GM12873 (cell line): Measurements from ENCODE around the gene ZNF574.

Source experiments
- TF ChIP-seq, protein P1 (sequence below): IDR thresholded peaks from 2 replicates; pipeline ENCODE4 v1.5.1; 2012; ENCODE audit warnings: low read depth, mild to moderate bottlenecking, moderate library complexity, low read length, control low read depth; ENCODE audit not compliant: insufficient read depth; ENCODE audit errors: missing control alignments

ZNF574 gene

GRCh38 chr19:42108527-42109389, 32.8 kb downstream of the ZNF574 start:
- TF ChIP-seq, protein P1, sequence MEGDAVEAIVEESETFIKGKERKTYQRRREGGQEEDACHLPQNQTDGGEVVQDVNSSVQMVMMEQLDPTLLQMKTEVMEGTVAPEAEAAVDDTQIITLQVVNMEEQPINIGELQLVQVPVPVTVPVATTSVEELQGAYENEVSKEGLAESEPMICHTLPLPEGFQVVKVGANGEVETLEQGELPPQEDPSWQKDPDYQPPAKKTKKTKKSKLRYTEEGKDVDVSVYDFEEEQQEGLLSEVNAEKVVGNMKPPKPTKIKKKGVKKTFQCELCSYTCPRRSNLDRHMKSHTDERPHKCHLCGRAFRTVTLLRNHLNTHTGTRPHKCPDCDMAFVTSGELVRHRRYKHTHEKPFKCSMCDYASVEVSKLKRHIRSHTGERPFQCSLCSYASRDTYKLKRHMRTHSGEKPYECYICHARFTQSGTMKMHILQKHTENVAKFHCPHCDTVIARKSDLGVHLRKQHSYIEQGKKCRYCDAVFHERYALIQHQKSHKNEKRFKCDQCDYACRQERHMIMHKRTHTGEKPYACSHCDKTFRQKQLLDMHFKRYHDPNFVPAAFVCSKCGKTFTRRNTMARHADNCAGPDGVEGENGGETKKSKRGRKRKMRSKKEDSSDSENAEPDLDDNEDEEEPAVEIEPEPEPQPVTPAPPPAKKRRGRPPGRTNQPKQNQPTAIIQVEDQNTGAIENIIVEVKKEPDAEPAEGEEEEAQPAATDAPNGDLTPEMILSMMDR: peak; percentile 100

- TF ChIP-seq, protein P1: no peak
These were observed 33.9 kb downstream of the ZNF574 start for GRCh38 chr19:42109896-42110295.

DNA sequence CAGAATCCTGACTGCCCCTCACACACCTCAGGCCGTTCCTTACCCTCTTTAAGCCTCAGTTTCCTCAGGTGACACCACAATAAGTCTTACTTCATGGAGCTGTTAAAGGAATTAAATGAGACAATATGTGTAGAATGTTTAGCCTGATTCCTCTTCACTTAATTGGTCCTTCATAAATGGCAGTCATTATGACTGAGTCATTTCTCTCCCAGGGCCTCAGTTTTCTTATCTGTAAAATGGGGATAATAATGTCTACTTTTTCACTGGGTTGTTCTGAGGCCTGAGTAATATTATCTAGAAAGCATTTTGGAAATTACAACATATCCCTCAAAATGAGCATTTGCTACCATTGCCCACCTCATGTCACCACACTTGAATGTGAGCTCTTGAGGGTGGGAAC, 34.7 kb downstream of the ZNF574 start:
- TF ChIP-seq, protein P1: no peak

DNA sequence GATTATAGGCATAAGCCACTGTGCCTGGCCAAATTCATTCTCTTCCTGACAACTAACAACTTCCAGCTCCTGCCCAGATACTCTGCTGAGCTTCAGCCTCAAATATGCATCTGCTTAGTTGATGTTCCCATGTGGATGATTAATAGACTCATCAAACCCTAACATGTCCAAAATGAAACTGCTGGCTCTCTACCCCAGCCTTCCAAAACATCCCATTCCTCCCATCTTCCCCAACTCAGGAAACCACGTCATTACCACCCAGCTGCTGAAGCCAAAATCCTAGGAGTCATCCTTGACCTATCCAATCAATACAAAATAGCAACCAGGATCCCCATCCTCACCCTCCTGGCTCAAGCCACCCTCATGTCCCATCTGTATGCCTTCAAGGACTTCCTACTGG, 35.4 kb downstream of the ZNF574 start:
- TF ChIP-seq, protein P1: no peak

GRCh38 chr19:42111811-42112210, 35.8 kb downstream of the ZNF574 start:
- TF ChIP-seq, protein P1: no peak

GRCh38 chr19:42113641-42114348, 37.8 kb downstream of the ZNF574 start:
- TF ChIP-seq, protein P1: peak; percentile 41

GRCh38 chr19:42114412-42114811, 38.4 kb downstream of the ZNF574 start:
- TF ChIP-seq, protein P1: no peak
